HG03565 (cell line): ENCODE results near the gene SIPA1L2.

ENCODE experiments used
- ATAC-seq: cut with Tn5 transposase; IDR thresholded peaks from one replicate; pipeline ENCODE4 v1.9.1; 2021; ENCODE audit warnings: mild to moderate bottlenecking, moderate library complexity; ENCODE audit not compliant: unreplicated experiment

Gene SIPA1L2, protein sequence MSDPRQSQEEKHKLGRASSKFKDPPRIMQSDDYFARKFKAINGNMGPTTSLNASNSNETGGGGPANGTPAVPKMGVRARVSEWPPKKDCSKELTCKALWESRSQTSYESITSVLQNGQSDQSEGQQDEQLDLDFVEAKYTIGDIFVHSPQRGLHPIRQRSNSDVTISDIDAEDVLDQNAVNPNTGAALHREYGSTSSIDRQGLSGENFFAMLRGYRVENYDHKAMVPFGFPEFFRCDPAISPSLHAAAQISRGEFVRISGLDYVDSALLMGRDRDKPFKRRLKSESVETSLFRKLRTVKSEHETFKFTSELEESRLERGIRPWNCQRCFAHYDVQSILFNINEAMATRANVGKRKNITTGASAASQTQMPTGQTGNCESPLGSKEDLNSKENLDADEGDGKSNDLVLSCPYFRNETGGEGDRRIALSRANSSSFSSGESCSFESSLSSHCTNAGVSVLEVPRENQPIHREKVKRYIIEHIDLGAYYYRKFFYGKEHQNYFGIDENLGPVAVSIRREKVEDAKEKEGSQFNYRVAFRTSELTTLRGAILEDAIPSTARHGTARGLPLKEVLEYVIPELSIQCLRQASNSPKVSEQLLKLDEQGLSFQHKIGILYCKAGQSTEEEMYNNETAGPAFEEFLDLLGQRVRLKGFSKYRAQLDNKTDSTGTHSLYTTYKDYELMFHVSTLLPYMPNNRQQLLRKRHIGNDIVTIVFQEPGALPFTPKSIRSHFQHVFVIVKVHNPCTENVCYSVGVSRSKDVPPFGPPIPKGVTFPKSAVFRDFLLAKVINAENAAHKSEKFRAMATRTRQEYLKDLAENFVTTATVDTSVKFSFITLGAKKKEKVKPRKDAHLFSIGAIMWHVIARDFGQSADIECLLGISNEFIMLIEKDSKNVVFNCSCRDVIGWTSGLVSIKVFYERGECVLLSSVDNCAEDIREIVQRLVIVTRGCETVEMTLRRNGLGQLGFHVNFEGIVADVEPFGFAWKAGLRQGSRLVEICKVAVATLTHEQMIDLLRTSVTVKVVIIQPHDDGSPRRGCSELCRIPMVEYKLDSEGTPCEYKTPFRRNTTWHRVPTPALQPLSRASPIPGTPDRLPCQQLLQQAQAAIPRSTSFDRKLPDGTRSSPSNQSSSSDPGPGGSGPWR (N-terminal part only)

DNA sequence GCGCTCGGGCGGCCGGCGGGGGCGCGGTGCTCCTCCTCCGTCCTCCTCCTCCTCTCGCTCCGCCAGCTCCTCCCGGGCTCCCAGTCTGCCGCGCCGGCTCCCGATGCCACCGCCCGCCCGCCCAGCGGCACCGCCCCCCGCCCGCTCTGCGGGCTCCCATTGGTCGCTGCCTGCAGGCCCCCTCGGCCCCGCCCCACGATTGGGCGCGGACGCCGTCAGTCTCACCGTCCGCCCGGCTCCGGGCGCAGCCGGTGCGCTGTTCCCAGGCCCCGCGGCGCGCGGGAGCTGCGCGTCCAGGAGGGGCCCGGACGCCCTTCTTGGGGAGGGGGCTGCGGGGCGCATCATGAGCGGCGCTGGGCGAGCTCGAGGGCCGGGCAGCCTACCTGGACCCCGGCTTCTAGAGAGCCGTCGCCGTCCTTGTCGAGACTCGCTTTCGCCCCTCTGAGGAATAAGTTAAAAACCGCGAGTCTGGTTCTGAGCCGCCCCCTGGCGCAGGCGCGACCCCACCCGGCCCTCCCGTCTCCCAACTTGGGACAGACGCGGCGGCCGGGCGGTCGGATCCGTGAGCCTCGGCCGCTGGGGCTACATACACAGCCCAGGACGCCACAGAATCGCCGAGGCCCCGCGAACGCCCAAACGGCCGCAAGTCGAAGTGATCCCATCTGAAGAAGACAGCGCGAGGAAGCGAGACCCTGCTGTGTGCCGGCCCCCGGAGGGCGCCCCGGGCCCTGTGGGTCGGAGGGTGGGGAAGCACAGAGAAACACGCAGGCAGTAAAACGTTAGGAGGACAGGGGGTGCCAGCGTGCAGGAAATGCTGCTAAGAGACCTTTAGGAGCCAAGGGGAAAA, at the start of gene SIPA1L2:
TSS of gene SIPA1L2 (minus strand) at position 87 of the 847 bp plus-strand sequence. CDS start 114,794 bp downstream, outside the sequence.
- ATAC-seq: peak; percentile 96

DNA sequence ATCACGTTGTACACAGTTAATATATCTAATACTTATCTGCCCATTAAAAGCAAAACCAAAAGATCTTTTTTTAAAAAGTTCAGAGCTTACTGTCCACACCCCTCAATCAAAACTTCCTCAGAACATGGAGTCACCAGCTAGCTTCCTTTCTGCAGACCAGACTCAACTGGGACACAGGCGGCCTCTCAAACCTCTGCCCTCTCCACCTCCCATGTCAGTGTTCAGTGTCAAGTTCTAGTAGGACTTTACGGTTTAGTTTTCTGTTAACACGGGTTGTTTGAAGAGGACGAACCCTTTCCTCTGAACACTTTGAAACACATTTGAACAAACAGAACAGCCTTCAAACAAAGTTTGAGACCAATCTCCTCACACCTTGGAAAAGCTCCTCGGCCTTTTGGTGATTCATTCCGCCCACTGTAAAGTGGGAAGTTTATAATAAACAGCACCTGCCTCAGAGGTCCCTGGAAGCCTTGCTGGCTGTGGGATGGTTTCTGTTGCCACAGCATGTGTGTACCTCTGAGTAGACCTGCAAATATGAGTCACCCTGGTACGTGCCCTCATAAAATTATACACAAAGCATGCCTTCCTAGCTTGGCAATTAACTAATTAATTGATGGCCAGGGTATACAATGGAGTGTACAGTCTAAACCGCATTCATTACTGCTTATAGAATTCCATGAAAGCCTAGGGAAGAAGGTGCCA, 48.4 kb upstream of the SIPA1L2 start:
- ATAC-seq: no peak

DNA sequence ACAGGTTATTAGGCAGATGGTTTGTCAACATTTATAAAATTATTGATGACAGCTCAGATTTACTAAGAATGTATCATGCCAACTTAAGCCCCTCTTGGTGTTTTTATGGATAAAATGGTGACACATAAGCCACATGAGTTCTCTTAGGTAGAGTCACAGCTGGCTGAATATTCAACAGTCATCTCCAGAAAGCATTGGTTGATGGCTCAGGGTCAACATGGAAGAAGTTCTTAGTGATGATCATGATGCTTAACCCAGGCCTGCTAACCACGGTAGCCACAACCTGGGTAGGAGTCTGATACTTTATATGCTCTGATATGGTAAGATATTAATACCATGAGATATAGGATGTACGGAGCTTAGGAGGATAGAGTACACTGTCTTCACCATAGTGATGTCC, 46.4 kb upstream of the SIPA1L2 start:
- ATAC-seq: no peak

DNA sequence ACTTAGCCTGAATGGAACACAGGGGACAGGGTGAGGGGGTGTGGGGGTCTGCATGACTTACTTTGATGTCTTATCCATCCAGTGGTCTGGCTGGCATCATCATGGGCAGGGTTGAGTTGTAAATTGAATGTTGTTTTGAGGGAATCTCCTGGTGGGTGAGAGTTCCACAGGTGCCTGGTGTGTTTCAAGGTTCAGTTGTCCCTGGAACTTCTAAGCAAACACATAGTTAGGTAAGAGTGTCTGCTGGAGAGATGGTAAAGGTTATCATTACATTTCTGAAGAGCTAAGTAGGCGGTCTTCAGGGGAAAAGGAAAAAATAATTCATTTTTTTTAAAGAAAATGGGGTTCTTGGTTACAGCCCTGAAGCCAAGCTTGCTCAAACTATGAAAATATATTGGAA, 46.0 kb upstream of the SIPA1L2 start:
- no peak for ATAC-seq

DNA sequence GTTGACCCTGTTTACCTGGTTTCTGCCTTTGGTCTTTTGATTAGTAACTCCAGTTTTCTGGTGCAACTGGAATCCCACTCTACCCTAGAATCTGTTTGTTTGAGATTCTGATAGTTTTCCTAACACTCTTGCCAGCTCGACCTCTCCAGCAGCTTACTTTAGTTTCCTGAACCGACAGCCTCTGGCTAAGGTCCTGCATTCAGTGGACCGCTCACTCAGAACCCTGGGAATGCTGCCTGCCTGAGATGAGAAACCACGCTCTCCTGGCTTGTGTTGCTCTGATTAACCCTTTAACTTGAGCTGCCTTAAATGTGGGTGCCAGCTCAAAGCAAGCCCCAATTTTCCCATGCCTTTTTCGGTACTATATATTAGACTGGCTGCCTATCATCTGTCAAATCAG, 45.3 kb upstream of the SIPA1L2 start:
- ATAC-seq: no peak

DNA sequence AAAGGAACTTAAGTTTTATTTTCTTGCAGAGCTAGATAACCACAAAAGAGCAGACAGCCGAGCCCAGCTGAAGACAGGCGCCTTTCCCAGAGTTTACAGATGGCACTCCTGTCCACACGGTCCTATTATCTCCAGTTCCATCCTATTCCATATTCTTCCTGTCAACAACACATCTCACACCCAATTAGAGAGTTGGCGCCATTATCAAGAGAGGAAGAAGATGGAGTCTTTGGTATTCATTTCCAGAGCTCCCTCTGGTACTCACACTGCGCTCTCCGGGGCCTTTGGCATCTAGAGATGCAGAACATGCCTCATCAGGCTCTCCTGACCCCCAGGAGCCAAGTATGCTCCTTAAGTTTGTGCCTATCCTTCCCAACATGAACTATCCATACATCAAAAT, 43.3 kb upstream of the SIPA1L2 start:
- ATAC-seq: no peak

DNA sequence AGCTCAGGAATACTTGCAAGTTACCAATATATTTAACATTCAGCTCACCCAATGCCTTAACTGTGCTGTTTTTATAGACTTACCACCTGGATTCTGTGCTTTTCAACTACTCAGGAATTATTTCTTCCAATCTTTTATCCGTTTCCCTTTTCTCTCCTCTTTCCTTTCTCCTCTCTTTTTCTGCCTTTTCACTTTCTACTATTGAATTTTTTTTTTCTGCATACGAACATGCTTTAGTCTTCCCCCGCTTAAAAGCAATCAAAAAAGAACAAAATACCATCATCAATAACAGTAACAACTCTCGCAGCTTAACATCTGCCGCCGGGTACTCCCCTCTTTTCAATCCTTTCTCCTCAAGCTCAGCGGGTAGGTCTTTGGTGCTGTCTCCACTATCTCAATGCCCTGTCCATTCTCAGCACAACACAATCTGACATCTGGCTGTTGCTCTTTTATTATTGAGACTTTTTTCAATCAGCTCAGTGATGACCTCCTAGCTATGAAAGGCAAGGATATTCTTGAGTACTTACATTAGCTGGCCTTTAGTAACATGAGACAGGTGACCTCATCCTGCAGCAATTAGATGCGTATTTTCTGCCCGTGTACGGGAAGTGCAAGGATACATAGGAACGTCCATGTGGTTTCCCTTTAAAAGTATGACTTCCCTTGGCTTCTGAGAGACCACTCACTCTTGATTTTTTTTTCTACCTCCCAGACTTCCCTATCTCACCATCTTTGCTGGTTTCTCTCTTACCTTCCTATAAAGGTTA, 40.2 kb upstream of the SIPA1L2 start:
- ATAC-seq: no peak

DNA sequence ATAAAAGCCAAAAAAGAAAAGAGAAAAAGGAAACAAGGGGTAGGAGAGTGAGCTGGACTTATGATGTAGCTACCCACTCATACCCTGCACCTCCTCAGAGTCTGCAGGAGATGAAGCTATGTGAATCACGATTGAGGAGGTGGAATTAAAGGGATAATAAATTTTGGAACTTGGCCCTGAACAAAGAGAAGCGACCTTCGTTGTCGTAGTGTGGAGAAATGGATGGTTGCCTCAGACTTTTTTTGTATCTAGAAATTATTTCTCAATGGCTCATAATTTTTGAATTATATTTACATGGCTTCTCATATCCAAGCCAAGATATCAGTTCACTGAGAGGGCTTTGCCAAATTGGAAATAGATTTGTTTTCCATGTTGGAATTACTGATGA, 37.8 kb upstream of the SIPA1L2 start:
- no peak for ATAC-seq

DNA sequence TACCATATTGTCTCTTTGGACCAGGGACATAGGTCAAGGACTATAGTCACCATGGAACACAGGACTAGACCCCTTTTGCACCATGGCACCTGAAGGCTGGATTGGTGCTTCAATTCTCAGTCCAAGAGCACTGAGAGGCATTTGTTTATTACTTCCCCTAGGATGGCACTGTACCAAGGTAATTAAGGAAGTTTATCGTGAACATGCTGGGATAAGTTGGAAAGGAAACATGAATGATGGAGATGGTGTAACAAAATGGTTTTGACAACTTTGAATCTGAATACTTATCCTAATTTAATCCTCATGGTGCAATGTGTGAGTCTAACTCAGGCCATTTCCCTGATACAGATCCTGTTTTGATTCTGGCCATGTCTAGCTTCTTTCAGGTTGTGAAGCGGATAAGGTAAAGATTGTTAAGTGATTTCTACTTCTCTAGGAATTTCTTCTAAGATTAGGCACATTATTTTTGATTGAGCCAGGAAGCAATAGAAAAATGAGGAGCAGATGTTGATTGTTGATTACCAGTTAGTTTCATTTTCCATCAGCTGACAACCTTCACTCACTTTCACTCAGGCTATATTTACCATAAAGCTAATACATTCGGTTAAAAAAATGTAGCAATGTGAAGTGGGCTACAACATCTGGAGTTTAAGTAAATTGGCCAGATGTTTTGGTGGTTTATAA, 37.3 kb upstream of the SIPA1L2 start:
- ATAC-seq: no peak

DNA sequence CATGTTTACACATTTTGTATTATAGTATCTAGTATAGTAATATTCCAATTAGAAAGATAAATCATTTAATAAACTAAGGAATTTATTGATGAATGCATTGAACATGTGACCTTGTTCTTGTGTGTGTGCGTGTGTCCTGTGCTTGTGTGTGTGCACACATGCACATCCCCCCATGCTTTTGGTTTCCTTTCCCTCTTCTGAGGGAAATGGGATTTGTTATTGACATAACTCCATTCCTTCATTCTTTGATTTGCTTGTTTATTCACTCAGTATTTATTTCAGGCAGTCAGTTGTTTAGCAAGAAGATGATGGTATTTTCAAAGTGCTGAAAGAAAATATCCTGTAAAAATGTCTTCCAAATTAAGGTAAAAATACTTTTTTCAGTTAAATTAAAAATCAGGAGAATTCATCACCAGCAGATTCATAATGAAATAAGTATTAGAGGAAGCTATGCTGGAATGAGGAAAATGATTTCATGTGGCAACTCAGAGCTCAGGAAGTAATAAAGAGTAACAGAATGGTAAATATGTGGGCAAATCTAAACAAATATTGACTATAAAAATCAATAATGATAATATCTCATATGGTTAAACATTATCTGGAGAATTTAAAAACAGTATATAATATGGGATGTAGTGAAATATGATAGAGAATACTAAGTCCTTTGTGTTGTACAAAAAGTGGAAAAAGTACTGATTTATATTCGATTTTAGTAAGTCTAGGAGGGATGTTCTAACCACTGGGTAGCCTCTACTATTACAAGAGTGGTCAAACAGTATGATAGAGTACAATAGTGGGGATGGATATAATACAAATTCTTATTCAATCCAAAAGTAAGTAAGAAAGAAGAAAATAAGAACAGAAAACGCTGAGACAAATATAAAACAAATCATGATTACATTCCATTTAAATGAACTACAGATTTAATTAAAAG, 35.2 kb upstream of the SIPA1L2 start:
- no peak for ATAC-seq

DNA sequence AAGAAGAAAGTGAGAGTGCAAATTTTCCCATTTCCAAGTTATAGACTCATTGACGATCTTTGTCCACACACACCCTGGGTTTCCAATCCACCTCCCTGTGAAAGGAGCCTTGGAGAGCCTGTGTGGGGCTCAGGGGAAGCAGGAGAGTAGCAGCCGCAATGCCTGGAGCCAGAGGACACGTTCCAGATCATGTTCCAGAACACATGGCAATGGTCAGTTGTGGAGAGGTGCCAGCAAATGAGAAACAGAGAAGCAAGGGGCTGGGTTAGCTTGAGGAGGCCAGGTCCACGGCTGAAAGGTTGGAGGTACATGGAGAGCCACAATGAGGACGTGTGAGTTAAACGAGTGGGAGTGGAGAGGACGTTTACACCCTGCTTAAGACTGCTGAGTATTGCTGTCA, 33.0 kb upstream of the SIPA1L2 start:
- ATAC-seq: no peak

DNA sequence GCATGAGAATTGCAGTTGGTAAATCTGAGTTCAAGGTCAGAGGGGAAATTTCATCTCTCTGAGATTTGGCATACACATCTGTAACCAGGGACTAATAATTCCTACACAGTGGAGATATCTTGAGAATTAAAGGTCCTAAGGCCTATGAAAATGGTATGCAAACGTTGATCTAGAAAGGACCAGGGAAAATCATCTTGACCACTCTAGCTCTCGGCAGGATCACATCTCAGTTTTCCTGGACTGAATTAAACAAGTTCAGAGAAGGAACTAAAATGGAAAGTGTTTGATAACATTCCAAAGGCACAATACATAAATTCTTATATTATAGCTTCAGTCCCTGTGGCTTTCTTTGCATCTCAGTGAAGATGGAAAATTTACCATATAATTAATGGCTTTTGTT, 28.5 kb upstream of the SIPA1L2 start:
- no peak for ATAC-seq

DNA sequence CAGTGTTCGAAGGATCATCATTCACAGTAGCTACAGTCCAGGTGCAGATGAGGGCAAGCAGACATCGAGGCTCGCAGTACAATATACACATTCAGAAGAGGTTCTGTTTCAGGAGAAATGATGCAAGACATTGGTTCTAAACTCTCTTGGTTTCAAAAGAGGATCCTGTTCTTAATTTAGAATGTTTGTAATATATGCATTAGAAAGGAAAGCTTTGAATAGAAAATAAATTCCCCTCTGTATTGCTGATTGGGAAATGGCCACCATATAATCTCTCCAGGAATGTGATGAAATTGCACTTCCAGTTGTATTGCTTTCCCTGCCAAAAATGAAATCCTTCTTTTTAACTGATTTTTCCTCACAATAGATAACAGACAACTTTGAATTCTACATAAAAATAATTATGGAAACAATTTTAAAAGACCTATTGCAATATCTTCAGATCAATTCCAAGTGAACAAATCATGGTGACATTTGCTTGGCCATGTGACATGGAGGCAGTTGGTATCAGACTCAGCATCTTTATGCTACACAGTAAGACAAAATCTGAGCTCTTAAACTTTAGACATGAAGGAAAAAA, 27.6 kb upstream of the SIPA1L2 start:
- no peak for ATAC-seq

DNA sequence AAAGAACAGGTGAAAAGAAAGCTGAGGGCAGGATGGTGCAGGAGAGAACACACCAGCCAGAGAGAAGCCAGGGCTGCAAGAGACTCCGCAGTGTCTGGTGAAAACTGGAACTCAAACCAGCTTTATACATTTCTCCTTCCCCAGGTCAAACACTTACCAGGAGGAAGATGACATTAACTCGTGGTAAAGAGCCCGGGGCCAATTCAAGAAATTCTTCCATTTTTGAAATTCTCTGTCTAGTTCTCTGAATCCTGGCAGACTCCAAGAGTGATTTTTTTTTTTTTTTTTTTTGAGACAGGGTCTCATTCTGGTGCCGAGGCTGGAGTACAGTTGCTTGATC, 25.8 kb upstream of the SIPA1L2 start:
- no peak for ATAC-seq

DNA sequence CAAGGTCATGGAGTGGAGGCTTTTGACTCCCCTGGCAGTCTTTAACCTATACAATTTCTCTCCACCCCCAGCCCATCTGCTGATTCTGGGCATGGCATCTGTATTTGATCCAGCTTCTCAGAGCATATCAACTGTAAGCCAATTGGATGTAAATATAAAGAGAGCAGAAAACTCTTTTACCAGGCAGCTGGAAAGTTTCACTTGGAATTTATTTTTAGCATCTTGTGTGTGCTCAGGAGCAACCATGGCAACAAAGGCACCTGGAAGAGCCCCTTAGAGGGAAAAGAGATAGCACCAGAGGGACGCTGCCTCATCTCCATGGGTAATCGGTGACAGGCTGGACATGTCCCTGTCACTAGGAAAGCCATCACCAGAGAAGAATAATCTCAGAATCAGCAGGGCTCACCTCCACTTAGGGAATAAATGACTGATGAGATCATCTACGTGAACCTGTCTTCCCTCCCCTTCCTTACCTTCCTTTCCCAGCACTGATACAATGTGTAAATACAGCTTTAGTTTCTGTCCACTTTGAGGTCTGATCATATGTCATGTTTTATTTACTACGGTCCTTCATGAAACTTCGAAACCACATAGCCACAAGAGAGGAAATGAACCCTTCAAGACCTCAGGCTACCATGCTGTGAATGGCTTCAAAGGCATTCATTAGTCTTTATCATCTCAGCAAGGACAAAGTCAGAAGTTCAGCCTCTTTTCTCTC, 25.3 kb upstream of the SIPA1L2 start:
- ATAC-seq: peak; percentile 88

DNA sequence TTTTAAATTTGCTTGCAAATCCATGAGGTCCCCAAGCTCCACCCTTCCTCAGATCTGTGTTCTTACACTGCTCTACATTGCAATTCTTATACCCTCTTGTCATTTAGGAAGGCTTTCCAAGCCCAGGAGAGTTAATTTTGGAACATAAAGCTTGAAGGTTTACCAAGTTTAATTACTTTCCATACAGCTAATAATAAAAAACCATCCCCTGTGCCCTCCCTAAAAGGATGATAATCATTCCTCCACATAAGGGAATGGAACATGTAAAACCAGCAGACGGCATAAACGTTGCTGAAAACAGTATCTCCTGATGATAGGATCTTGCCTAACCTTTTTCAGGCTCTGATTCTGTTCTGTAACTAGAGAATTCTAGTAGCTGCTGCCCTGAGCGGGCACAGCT, 23.9 kb upstream of the SIPA1L2 start:
- ATAC-seq: no peak

DNA sequence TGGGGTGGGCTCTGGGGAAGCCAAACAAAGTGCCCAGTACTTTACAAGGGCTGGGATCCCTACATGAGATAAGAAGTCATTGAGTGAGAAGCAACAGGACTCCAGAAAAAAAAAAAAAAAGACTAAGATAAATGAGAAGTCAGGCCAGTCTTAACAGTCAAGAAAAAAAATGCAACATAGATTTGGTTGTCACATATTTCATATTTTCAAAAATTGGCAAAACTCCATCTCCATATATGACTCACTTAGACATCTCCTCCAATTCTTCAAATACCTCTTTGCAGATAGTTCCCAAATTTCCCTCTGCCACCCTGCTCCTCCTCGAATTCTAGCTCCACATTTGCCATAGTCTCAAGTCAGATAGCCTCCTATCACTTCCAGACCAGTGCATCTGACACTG, 20.9 kb upstream of the SIPA1L2 start:
- ATAC-seq: no peak
